Lung microvascular endothelial cell (primary cell): ENCODE measurements around the gene TRAPPC2B. TPM values are rescaled to one million over a fixed set of nuclear protein-coding genes. Genes with fewer than 3 reads are reported as not detected.

ENCODE experiments used
- DNase-seq, 2 donors: peaks; one replicate each; pipeline versions ENCODE4 v3.0.0 to v3.0.0-alpha.2; 2010; ENCODE audit warnings: low read depth in 2 of 2
- total RNA-seq: library from RNA; depleted of rRNA; stranded (reverse); fragments of >200 nt; gene quantifications from 2 replicates; pipeline ENCODE4 v1.2.1, GENCODE V29; 2014

The TRAPPC2B gene
- 6.1 and 9.1 TPM in 2 replicates for total RNA-seq

DNA sequence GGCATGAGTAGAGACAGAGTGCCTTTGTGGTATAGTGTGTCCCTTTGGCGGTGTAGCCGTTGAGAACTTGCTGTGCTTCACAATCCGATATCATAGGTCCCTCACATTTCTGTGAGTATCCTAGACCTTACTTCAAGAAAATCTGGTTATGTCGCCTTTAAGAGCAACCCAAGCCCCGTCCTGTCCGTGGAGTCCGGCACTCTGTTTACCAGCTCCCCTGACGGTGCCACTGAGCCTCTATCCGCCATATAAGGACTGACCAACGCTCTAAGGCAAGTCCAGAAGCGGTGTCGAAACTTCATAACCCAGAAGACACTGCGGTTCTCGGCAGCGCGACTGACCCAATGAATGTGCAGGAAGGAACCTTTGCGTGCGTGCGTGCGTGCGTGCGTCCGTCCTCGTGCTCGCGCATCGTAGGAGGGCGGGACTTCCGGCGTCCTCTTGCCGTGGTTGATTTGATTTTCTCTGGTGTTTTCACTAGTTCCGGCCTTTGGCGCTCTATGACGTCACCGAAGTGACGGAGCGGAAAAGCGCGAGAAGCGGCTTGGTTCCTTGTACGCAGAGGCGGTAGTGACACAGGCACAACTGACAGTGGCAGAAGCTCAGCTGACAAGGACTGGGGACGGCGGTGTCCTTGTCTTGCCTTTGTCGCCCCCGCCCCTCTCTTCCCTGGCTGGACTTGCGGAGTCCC lies at the start of gene TRAPPC2B, which contains the start of gene ZNF547:
Gene TRAPPC2B (plus strand): TSS at position 555 of the 691 bp plus-strand sequence. CDS start 1,283 bp downstream, outside the sequence.
Gene ZNF547 (plus strand): TSS at position 555 of the 691 bp plus-strand sequence. CDS start 5,005 bp downstream, outside the sequence.
- peak; percentile 100 for DNase-seq

DNA sequence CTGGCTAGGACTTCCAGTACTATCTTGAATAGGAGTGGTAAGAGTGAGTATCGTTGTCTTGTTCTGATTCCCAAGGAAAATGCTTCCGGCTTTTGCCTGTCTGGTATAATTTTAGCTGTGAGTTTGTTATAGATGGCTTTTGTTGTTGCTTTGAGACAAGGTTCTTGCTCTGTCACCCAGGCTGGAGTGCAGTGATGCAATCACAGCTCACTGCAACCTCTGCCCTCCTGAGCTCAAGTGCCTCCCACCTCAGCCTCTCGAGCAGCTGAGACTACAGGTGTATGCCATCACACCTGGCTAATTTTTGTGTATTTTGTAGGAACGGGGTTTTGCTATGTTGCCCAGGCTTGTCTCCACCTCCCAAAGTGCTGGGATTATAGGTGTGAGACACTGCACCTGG lies 49.2 kb upstream of the TRAPPC2B start:
- DNase-seq, result no peak

DNA sequence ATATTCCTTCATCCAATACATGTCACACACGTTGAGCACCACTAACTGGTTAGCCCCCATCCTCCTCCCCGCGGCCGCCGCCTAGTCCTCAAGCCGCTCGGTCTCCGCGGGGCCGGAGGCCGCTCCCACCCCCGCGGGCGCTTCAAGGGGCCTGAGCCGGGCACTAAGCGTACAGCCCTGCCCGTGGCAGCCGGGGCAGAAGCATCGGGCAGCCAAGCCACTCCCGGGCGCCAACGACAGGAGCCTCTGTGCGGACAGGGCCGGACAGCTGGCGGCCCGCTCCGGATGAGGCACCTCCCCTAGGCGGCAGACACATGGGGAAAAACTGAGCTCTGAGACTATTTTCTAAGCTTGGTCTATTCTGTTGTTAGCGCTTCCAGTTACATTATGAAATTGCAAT lies 45.8 kb upstream of the TRAPPC2B start:
- DNase-seq, result no peak

DNA sequence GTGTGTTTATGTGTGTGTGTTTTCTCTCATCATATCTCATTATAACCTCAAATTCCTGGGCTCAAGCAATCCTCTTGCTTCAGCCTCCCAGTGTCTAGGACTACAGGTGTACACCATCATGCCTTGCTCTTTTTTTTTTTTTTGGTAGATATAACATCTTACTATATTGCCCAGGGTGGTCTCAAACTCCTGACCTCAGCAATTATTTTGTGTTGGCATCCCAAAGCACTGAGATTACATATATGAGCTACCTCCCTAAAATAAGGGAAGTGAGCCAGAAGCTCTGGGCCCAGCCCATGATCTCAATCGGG lies 43.5 kb upstream of the TRAPPC2B start:
- DNase-seq, result no peak

DNA sequence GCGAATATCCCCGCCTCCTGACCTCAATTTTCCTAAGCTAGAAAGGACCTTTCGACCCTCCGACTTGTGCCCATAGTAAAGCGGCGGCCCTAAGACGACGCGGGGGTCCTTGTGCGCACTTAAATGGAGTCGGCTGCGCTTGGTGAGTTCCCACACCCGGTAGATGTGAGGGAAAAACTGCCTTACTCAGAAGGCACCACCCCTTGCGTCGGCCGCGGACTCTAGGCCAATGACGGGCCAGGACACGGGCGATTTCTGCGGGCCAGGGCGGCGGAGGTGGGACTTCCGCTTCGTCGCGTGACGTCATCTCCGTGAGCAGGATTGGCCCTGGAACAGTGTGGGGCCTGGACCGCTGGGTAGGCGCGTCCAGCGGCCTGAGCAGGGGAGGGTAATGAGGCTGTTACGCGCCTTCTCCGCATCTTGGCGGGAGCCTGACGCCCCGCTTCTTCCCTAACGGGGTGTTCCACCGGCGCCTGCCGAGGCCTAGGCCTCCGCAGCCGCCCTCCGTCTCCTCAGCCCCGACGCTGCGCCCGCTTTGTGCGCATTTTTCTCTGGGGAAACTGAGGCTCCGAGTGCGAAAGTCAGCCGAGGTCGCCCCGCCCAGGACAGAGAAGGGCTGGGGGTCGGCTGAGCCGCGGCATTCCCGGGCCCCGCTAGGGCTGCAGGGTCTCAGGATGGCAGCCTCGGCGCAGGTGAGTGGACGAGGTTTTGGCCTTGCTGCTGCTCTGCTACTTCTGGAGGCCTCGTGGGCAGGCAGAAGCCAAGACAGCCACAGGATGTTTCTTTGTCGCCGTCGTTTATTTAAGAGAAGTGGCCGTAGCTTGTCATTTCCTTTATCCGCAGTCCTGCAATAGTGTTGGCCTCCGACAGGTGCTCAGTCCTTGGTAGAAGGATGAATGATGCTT lies 42.9 kb upstream of the TRAPPC2B start, which contains the start of gene ZNF543:
Gene ZNF543 (plus strand): TSS at position 293 of the 905 bp plus-strand sequence. CDS start 382 bp downstream, at position 675.
- peak; percentile 98 for DNase-seq

DNA sequence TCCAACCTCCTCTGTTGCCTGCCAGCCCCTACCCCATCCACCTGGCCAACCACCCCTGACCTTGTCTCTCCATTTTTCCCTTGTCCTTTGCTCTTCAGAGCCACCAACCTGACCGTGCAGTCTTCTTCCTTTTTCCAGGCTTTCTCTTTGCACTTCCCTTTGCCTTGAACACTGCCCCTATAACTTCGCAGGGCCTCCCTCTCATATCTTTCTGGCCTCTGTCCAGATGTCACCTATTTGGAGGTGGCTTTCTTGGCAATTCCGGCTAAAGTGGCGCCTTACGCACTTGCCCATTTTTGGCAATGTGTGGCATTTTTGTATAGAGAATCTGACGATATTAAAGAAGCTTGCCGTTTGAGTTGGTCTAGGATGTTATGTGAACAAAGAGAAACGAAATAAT lies 42.2 kb upstream of the TRAPPC2B start:
- DNase-seq, result no peak

DNA sequence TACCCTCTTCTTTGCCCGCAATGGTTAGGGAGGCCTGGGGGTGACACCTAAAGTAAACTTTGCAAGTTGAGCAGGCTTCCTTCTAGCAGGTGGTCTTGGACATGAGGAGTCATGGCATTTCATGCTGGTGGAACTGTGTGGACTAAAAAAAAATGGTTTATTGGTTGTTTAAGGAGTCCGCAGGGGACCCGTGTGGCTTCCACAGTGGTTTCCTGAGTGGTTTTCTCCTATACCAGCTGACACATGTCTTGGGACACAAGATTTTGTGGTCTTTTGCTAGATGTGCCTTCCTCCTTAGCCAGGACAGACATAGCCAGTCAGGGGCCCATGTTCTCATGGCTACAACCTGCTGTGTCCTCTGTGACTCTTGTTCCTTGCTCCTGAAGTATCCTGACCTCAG lies 41.6 kb upstream of the TRAPPC2B start:
- no peak for DNase-seq

DNA sequence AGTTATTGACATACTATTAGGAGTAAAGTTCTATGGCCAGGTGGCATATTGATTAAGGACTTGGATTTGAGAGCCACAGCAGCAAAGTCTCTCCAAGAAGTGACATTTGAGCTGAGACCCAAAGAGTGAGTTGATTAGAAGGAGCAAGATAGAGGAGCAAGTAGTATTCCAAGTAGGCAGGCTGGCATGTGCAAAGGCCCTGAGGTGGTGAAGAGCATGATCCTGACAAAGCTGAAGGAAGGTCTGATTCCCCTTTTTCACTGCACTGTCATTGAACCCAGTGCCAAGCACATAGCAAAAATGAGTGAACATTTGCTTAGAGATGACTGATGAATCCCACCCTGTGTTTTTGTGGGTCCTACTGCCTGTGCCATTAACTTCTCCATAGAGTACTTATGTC lies 38.4 kb upstream of the TRAPPC2B start:
- no peak for DNase-seq

DNA sequence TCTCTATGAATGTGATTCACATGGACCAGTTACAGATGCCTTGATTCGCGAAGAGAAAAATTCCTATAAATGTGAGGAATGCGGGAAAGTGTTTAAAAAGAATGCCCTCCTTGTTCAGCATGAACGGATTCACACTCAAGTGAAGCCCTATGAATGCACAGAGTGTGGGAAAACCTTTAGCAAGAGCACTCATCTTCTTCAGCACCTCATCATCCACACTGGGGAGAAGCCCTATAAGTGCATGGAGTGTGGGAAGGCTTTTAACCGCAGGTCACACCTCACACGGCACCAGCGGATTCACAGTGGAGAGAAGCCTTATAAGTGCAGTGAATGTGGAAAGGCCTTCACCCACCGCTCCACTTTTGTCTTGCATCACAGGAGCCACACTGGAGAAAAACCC lies 35.4 kb upstream of the TRAPPC2B start:
- no peak for DNase-seq

DNA sequence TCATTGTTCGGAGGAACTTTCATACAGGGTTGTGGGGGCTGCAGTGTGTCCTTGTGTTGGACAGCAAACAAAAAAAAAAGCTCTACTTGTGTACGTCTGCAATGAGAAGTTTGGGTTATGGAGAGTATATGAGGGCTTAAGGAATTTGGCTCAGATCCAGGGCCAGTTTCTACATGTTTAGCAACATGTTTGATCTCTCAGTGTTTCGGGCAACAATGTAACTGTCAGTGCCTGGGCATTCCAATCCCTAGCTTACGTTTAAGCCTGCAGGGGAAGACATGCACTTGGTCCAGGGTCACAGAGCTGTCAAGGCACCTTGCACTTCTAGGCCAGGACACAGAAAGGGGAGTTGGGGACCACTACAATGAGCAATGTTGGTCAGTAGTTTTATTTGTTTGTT lies 29.2 kb upstream of the TRAPPC2B start:
- DNase-seq, result no peak

DNA sequence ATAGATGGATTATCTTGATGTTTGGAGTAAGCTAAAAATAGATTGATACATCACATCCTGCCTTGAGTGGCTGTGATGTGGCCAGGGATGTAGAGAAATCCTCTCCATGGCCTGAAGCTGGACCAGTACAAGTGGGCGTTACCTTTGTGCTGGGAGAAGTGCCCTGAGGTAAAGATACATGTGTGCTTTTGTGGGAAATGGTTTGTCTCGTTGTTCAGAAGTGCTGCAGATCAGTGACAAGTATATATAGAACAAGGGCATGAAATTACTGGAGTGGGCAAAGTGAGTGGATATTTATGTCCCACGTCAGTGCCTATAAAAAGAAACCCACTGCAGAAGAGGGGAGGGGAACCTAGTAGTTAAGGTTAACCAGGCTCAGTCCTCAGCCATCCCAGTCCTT lies 24.5 kb upstream of the TRAPPC2B start:
- DNase-seq, result peak in 1 of 2 donors; percentile 7

DNA sequence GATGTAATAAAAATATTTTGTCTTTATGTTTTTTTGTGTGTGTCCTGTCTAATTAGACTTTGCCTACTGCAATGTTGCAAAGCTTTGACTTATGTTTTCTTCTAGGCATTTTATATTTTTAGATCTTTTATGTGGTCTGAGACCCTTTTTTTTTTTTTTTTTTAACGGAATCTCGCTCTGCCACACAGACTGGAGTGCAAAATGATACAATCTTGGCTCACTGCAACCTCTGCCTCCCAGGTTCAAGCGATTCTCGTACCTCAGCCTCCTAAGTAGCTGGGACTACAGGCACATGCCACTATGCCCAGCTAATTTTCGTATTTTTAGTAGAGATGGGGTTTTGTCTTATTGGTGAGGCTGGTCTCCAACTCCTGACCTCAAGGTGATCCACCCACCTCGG lies 20.8 kb upstream of the TRAPPC2B start:
- no peak for DNase-seq

DNA sequence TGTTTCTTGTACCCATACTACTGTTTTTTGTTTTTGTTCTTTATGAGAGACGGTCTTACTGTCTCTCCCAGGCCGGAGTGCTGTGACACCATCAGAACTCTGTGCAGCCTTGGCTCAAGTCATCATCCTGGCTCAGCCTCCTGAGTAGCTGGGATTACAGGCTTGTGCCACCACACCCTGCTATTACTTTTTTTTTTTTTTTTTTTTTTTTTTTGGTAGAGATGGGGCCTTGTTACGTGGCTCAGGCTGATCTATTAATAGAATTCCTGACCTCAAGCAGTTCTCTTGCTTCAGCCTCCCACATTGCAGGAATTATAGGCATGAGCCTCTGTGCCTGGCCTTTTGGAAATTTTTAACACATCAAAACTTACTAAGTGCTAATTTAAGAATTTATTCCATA lies 15.2 kb upstream of the TRAPPC2B start:
- DNase-seq, result no peak

DNA sequence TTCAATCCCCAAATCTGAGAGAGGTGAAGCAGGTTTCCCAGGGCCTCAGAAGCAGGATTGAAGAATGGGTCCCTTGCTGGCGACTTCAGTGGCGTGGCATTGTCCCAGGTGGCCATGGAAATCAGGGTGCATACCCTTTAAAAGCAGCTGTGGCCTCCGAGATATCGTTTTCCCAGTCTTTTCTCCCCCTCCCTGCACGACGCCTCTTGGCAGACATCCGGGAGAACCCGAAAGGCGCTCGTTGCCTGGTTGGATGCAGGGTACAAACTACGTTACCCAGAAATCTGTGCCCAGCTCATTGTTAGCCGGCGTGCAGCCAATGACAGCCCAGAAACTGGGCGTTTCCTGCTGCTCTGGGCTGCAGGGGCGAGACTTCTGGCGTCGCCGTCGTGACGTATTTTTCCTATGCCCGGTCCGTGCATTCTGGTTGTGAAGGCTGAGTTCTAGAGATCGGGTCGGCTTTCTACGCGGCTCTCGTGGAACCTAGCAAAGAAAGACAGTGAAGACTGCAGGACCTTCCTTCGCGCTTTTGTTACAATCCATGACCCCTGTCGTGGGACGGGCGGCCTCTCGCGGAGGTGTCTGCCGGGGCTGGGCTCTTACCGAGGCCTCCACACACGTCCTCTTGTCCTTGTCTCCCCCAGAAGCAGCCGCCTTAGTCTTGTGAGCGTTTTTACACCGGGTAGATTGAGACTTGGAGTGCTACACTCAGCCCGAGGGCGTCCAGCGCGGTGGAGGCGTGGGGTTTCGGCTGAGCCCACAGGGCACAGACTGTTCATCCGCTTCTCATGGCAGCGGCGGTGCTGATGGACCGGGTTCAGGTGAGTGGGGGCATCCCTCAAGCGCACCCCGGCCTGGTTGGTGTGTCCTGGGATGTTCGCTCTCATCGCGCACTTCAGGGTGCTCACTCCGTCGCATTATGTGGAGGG lies 12.2 kb upstream of the TRAPPC2B start, which contains the start of gene ZNF304:
Gene ZNF304 (plus strand): TSS at position 395 of the 929 bp plus-strand sequence. CDS start 394 bp downstream, at position 789.
- DNase-seq, result peak; percentile 95 to 96

DNA sequence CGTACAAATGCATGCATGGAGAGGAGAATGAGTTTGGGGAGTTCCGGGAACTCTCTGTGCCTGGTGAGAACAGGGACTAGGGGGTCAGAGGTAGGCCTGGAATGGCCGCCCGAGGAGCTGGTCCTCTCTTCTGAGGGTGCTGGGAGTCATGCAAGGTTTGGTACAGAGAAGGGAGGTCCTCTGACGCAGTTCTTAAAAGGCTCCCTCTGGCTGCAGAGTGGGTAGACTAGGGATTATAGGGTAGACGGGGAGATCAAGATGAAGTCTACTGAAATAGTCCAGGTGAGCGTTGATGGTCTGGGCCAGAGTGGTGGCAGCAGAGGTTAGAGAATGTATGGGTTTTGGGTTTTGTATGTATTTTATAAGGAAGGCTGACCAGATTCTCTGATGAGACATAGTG lies 11.5 kb upstream of the TRAPPC2B start:
- DNase-seq, result peak in 1 of 2 donors; percentile 5

DNA sequence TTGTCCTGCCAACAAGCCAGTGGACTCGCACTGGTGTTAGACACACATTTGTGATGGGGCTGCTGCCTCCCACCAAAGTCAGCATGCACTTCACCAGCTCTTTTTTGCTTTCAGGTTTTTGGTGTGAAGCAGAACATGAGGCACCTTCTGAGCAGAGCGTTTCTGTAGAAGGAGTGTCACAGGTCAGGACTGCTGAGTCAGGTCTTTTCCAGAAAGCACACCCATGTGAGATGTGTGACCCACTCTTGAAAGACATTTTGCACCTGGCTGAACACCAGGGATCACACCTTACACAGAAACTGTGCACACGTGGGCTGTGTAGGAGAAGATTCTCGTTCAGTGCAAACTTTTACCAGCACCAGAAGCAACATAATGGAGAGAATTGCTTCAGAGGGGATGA lies 7.4 kb upstream of the TRAPPC2B start:
- DNase-seq, result no peak

DNA sequence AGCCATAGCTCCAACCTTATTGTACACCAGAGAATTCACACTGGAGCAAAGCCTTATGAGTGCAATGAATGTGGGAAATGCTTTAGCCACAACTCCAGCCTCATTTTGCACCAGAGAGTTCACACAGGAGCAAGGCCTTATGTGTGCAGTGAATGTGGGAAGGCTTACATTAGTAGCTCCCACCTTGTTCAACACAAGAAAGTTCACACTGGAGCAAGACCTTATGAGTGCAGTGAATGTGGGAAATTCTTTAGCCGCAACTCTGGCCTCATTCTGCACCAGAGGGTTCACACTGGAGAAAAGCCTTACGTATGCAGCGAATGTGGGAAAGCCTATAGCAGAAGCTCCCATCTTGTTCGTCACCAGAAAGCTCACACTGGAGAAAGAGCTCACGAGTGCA lies 5.9 kb upstream of the TRAPPC2B start:
- no peak for DNase-seq

DNA sequence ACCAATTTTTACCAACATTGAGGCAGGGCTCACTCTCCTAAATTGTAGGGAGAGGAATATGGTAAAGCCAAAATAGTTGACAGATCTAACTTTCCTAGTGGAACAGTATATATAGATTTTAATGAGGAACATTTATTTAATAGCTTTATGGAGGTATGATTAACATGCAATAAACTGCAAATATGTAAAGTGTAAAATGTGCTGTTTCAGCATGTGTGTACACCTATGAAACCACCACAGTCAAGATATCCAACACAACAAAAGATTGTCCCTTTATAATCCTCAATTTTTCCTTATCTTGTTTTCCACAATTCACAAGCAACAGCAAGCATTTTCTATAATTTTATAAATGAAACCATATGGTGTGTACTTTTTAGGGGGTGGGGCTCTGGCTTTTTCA lies 4.1 kb upstream of the TRAPPC2B start:
- no peak for DNase-seq

DNA sequence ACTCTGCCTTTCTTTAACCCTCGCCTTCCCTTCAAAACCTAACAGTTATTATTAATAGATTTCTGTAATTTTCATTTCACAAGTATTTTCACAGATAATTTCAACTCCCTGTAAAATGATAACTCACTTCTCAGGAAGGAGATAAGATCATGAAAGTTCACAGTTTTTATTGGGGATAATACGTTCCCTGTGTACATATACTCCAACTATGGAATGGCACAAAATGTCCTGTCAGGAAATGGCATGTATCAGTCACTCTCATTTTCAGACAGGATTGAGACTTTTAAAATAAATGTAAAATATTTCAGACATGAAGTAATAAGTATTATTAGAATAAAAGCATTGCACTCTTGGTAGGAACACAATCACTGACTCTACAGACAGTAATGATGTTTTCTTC lies 932 bp upstream of the TRAPPC2B start:
- DNase-seq, result no peak

DNA sequence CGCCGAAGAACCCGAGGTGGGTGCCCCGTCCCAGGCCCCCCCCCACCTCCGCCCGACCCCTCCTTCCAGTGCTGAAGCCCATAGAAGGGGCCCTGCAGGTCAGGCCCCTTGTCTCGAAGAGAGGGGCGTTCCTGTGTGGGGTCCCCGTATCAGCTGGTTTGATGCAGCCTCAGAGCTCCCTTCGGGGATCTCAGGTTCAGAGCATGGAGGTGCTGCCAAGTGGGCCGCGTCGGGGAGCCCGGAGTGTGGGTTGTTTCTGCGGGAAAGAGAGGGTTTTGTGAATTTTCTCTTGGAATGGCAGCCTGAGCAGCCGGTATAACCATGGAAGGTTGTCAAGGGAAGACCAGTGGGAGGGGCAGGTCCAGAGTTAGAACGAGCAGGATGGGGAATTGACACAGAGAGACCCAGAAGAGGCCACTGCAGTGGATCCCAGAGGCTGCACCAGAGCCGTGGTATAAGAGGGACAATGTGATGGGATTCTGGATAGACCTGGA lies 384 bp downstream of the TRAPPC2B start:
- peak; percentile 16 to 33 for DNase-seq

DNA sequence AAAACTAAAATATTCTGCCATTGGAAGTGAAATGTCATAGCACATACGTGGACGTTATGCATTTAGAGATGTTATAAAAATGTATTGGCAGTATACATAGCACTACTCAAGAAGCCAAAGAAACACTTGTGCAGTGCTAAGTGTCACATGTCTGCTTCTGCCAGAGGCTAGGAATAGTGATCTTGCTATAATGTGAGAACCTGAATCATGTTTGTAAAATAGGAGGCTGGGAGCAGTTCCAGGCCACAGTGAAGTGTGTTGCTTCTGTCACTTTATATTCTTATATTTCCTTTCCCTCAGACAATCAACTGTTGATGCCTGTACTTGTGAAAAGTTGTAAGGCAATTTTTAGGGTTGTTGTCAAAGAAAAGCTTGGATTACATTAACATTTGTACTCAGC lies 3.4 kb downstream of the TRAPPC2B start:
- DNase-seq, result no peak
